Cardiac fibroblast (primary cell): Measurements from ENCODE around the gene HIBCH.
"Not testable (repeated sequence)": the region's sequence is repeated elsewhere in the genome, so short reads cannot be mapped to it uniquely, and the experiment has no call there.

Source experiments
- DNase-seq, 2 donors: peaks; one replicate each; pipeline versions ENCODE4 v3.0.0 to v3.0.0-alpha.2; 2010; ENCODE audit warnings: low read depth in 2 of 2
- H3K4me3 ChIP-seq, 2 donors: replicated peaks in 1 of 2; 1 replicate in 1 of 2; 2 replicates in 1 of 2; pipeline ENCODE4 v1.5.1; 2011; ENCODE audit warnings: low read depth in 2 of 2, low read length in 2 of 2, mild to moderate bottlenecking in 2 of 2, moderate library complexity in 1 of 2
- CTCF ChIP-seq: IDR thresholded peaks from one replicate; pipeline ENCODE4 v1.5.1; 2011; ENCODE audit warnings: low read depth, mild to moderate bottlenecking, low read length, inconsistent platforms

HIBCH gene

GRCh38 chr2:190360965-190361364 is 41.3 kb upstream of the HIBCH start:
- DNase-seq = no peak
- TF ChIP-seq CTCF = no peak
- no peak overlapping the region for H3K4me3 ChIP-seq

GRCh38 chr2:190360561-190360960 is 40.9 kb upstream of the HIBCH start:
- DNase-seq = no peak
- no peak for TF ChIP-seq CTCF
- no peak overlapping the region for H3K4me3 ChIP-seq

GRCh38 chr2:190358655-190359448 is 39.2 kb upstream of the HIBCH start:
- not testable (repeated sequence) for DNase-seq, H3K4me3 ChIP-seq

- TF ChIP-seq CTCF = no peak
- DNase-seq = peak in 1 of 2 donors; percentile 23
- no peak overlapping the region for H3K4me3 ChIP-seq
Measured at GRCh38 chr2:190357600-190357999, 38.0 kb upstream of the HIBCH start.

- TF ChIP-seq CTCF = no peak
- peak in 1 of 2 donors; percentile 22 for DNase-seq
- no peak overlapping the region for H3K4me3 ChIP-seq
Measured at GRCh38 chr2:190355968-190356644, 36.5 kb upstream of the HIBCH start.

GRCh38 chr2:190354003-190354690 is 34.5 kb upstream of the HIBCH start:
- peak in 1 of 2 donors; percentile 31 for DNase-seq
- H3K4me3 ChIP-seq = no peak overlapping the region
- TF ChIP-seq CTCF = no peak

- TF ChIP-seq CTCF = no peak
- DNase-seq = no peak
- no peak overlapping the region for H3K4me3 ChIP-seq
Measured at GRCh38 chr2:190353537-190353899, 33.9 kb upstream of the HIBCH start.
